ENCODE data around the gene RFX6.

RFX6 gene

GRCh38 chr6:116895935-116896334, 18.9 kb downstream of the RFX6 start:
- Histone ChIP-seq H3K4me3 (ENCODE audit: low read length in 2 of 2) (no peak overlapping the region), H3K27ac (ENCODE audit: low read length) (no peak overlapping the region), H3K9ac (ENCODE audit: low read length in 2 of 2) (no peak overlapping the region), H3K9me3 (ENCODE audit: control insufficient read depth in 2 of 2, low read length in 2 of 2) (no peaks in the 10 kb centered on the region), H3K36me3 (ENCODE audit: control insufficient read depth in 2 of 2, insufficient read depth in 2 of 2, low read length in 2 of 2) (no peaks in the 10 kb centered on the region), H3K27me3 (ENCODE audit: control insufficient read depth in 1 of 2, insufficient read depth in 2 of 2, low read length in 2 of 2) (no peaks in the 10 kb centered on the region), H3K4me1 (ENCODE audit: control insufficient read depth, insufficient read depth, low read length) (no peaks in the 10 kb centered on the region)

DNA sequence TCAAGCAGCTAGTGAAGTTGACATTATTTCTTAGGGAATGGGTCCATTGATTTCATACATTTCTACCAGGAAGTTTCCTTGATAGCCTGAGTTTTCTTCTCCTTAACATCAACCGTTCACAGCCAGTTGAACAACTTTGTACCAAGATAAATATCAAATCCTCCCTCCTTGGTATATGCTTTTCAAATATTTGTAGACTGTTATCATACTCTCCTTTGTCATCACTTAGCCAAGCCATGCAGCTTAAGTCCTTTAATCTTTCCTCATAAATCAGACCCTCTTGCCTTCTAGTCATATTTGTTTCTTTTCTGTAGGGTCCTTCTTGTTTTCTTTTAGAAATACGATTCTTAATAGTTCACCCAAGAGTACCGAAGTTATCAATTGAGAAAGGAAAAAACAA, 25.6 kb downstream of the RFX6 start:
- Histone ChIP-seq H3K9ac (ENCODE audit: low read length in 2 of 2) (no peak overlapping the region), H3K4me3 (ENCODE audit: low read length in 2 of 2) (no peak overlapping the region), H3K36me3 (ENCODE audit: control insufficient read depth in 2 of 2, insufficient read depth in 2 of 2, low read length in 2 of 2) (no peaks in the 10 kb centered on the region)

DNA sequence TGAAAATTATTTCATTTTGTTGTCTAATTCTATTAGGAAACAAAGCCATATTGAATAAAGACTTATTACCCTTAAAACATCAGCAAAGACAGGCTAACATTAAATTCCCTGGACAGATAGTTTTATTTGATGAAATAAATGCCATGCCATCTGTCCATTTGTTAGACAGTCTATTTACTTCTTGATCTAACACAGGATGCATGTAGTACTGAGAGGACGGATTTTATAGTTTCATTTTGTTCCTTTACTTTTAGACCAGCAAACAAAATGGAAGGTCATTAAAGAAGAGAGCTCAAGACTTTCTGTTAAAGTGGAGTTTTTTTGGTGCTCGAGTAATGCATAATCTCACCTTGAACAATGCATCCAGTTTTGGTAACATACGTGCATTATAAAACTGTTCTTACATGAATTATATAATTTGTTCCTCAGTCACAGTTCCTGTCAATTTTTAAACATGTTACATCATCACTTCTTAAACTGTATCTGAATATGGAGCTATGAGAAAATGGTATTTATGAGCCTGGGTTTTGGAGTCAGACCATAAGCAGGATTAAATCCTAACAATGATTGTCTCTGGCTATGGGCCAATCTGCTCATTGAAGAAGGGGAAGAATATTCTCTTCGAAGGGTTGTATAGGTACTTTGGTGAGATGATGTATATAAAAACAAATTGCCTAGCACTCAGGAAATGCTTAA, 46.0 kb downstream of the RFX6 start:
- no peaks in the 10 kb centered on the region for H3K27me3 ChIP-seq (ENCODE audit: control insufficient read depth in 1 of 2, insufficient read depth in 2 of 2, low read length in 2 of 2)
- no peak overlapping the region for H3K27ac ChIP-seq (ENCODE audit: low read length)
- no peak overlapping the region for H3K4me3 ChIP-seq (ENCODE audit: low read length in 2 of 2)
- no peaks in the 10 kb centered on the region for H3K4me1 ChIP-seq (ENCODE audit: control insufficient read depth, insufficient read depth, low read length)
- H3K9ac ChIP-seq (ENCODE audit: low read length in 2 of 2): no peak overlapping the region
- no peaks in the 10 kb centered on the region for H3K36me3 ChIP-seq (ENCODE audit: control insufficient read depth in 2 of 2, insufficient read depth in 2 of 2, low read length in 2 of 2)
- H3K9me3 ChIP-seq (ENCODE audit: control insufficient read depth in 2 of 2, low read length in 2 of 2): no peaks in the 10 kb centered on the region

More for the DNA sequence above, 25.6 kb downstream of the RFX6 start:
- no peaks in the 10 kb centered on the region for H3K9me3 ChIP-seq (ENCODE audit: control insufficient read depth in 2 of 2, low read length in 2 of 2)
- no peak overlapping the region for H3K27ac ChIP-seq (ENCODE audit: low read length)
- H3K27me3 ChIP-seq (ENCODE audit: control insufficient read depth in 1 of 2, insufficient read depth in 2 of 2, low read length in 2 of 2): no peaks in the 10 kb centered on the region
- H3K4me1 ChIP-seq (ENCODE audit: control insufficient read depth, insufficient read depth, low read length): no peaks in the 10 kb centered on the region

DNA sequence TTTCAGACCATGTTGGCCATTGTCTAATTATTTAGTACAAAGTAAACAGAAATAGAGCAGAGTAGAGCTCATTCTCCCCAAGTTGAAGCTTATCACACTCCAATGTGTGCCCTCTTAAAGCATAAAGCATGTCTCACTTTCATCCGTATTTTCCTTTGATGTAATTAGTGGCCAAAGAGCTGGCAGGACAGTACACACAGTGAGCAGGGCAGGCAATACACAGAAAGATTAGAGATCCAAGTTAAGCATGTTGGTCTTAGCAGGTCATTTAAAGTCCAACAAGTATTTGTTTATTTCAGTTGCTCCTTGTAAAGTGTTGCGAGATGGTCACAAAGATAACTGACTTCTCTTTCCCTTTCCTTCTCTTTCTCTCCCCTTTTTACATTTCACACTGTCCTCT, 47.2 kb downstream of the RFX6 start:
- Histone ChIP-seq H3K9ac (ENCODE audit: low read length in 2 of 2) (no peak overlapping the region), H3K9me3 (ENCODE audit: control insufficient read depth in 2 of 2, low read length in 2 of 2) (no peaks in the 10 kb centered on the region)

DNA sequence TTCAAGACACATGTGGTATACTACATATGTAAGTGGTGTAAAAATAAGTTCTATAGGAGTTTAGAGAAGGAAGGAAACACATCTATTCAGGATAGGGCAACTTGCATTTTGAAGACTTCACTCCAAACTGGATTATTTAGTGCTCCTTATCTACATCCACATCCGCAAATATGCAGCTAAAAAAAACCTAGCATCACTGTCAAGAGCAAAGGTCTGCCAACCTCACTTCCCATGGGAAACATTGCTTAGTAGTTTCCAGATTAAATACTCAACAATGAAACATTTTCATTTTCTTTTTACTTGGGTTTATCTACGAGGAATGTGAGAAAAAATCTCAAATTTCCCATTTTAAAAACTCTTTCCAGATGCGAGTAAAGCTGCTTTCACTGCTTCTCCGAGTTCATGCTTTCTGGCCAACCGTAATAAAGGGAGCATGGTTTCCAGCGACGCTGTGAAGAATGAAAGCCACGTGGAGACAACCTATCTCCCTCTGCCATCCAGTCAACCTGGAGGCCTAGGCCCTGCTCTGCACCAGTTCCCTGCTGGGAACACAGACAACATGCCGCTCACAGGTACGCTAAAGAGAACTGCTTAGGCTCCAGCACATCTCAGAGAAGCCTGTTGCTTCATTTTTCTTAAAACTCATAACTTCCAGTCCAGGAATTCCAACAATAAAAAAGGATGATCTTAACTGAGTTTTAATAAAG, 48.2 kb downstream of the RFX6 start:
- Histone ChIP-seq H3K36me3 (ENCODE audit: control insufficient read depth in 2 of 2, insufficient read depth in 2 of 2, low read length in 2 of 2) (no peaks in the 10 kb centered on the region), H3K9ac (ENCODE audit: low read length in 2 of 2) (no peak overlapping the region), H3K27me3 (ENCODE audit: control insufficient read depth in 1 of 2, insufficient read depth in 2 of 2, low read length in 2 of 2) (no peaks in the 10 kb centered on the region), H3K9me3 (ENCODE audit: control insufficient read depth in 2 of 2, low read length in 2 of 2) (no peaks in the 10 kb centered on the region), H3K27ac (ENCODE audit: low read length) (no peak overlapping the region), H3K4me3 (ENCODE audit: low read length in 2 of 2) (no peak overlapping the region), H3K4me1 (ENCODE audit: control insufficient read depth, insufficient read depth, low read length) (no peaks in the 10 kb centered on the region)

More for the DNA sequence above, 47.2 kb downstream of the RFX6 start:
- Histone ChIP-seq H3K27me3 (ENCODE audit: control insufficient read depth in 1 of 2, insufficient read depth in 2 of 2, low read length in 2 of 2) (no peaks in the 10 kb centered on the region), H3K4me1 (ENCODE audit: control insufficient read depth, insufficient read depth, low read length) (no peaks in the 10 kb centered on the region), H3K36me3 (ENCODE audit: control insufficient read depth in 2 of 2, insufficient read depth in 2 of 2, low read length in 2 of 2) (no peaks in the 10 kb centered on the region), H3K27ac (ENCODE audit: low read length) (no peak overlapping the region), H3K4me3 (ENCODE audit: low read length in 2 of 2) (no peak overlapping the region)

DNA sequence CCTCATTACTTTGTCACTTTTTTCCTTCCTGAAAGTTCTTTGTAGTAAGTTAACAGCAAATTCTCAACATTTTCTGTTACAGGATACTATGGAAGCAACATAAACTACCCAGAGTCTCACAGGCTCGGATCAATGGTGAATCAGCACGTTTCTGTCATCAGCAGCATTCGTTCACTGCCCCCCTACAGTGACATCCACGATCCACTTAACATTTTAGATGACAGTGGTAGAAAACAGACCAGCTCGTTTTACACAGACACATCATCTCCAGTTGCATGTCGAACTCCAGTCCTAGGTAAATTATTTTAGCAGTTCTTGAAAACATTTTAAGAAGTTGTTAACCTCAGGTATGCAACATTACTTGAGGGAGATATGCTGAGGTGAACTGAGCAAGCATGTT, 51.6 kb downstream of the RFX6 start:
- Histone ChIP-seq H3K4me3 (ENCODE audit: low read length in 2 of 2) (no peak overlapping the region), H3K9ac (ENCODE audit: low read length in 2 of 2) (no peak overlapping the region), H3K9me3 (ENCODE audit: control insufficient read depth in 2 of 2, low read length in 2 of 2) (no peaks in the 10 kb centered on the region), H3K27ac (ENCODE audit: low read length) (no peak overlapping the region), H3K4me1 (ENCODE audit: control insufficient read depth, insufficient read depth, low read length) (no peaks in the 10 kb centered on the region), H3K27me3 (ENCODE audit: control insufficient read depth in 1 of 2, insufficient read depth in 2 of 2, low read length in 2 of 2) (no peaks in the 10 kb centered on the region), H3K36me3 (ENCODE audit: control insufficient read depth in 2 of 2, insufficient read depth in 2 of 2, low read length in 2 of 2) (no peaks in the 10 kb centered on the region)

DNA sequence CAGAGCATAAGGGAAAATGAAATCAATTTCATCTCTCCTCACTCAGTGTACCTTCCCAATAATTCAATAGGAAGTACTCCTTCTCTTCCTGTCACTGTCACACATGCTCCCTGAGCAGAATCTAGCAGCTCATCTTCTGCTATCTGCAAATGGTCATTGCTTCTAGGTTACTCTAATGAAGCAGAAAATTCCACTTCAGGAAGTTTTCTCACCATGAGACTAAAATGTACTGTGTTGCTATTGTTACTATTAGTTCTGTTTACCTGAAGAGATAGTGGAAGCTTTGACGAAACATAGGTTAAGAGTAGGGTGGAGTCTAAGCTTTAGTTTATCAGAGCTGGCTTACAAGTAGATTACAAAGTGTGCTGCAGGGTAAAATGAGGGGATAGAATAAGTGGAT, 52.8 kb downstream of the RFX6 start:
- Histone ChIP-seq H3K27ac (ENCODE audit: low read length) (no peak overlapping the region), H3K36me3 (ENCODE audit: control insufficient read depth in 2 of 2, insufficient read depth in 2 of 2, low read length in 2 of 2) (no peaks in the 10 kb centered on the region), H3K9me3 (ENCODE audit: control insufficient read depth in 2 of 2, low read length in 2 of 2) (no peaks in the 10 kb centered on the region), H3K27me3 (ENCODE audit: control insufficient read depth in 1 of 2, insufficient read depth in 2 of 2, low read length in 2 of 2) (no peaks in the 10 kb centered on the region), H3K9ac (ENCODE audit: low read length in 2 of 2) (no peak overlapping the region), H3K4me1 (ENCODE audit: control insufficient read depth, insufficient read depth, low read length) (no peaks in the 10 kb centered on the region), H3K4me3 (ENCODE audit: low read length in 2 of 2) (no peak overlapping the region)

DNA sequence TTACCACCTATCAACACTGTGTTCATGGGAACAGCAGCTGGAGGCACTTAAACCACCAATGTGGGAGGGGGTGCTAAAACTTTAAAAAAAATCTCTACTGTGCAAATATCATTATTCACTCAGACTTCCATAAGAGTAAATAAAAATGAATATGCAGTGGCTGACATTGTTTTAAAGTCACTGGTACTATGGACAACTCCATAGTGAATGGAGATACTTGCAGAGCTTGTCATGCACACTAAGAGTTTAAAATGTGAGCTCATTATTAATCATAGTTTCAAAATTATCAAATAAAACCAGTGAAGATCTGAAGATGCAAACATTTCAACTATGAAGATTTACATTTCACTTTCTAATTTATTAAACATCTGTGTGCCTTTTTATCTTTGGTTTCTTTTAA, 54.4 kb downstream of the RFX6 start:
- Histone ChIP-seq H3K36me3 (ENCODE audit: control insufficient read depth in 2 of 2, insufficient read depth in 2 of 2, low read length in 2 of 2) (no peaks in the 10 kb centered on the region), H3K27me3 (ENCODE audit: control insufficient read depth in 1 of 2, insufficient read depth in 2 of 2, low read length in 2 of 2) (no peaks in the 10 kb centered on the region), H3K9me3 (ENCODE audit: control insufficient read depth in 2 of 2, low read length in 2 of 2) (no peaks in the 10 kb centered on the region), H3K27ac (ENCODE audit: low read length) (no peak overlapping the region), H3K4me3 (ENCODE audit: low read length in 2 of 2) (no peak overlapping the region), H3K4me1 (ENCODE audit: control insufficient read depth, insufficient read depth, low read length) (no peaks in the 10 kb centered on the region), H3K9ac (ENCODE audit: low read length in 2 of 2) (no peak overlapping the region)

- no peak overlapping the region for H3K9ac ChIP-seq (ENCODE audit: low read length in 2 of 2)
- no peak overlapping the region for H3K4me3 ChIP-seq (ENCODE audit: low read length in 2 of 2)
- H3K36me3 ChIP-seq (ENCODE audit: control insufficient read depth in 2 of 2, insufficient read depth in 2 of 2, low read length in 2 of 2): no peaks in the 10 kb centered on the region
- no peaks in the 10 kb centered on the region for H3K27me3 ChIP-seq (ENCODE audit: control insufficient read depth in 1 of 2, insufficient read depth in 2 of 2, low read length in 2 of 2)
- H3K4me1 ChIP-seq (ENCODE audit: control insufficient read depth, insufficient read depth, low read length): no peaks in the 10 kb centered on the region
- no peak overlapping the region for H3K27ac ChIP-seq (ENCODE audit: low read length)
- no peaks in the 10 kb centered on the region for H3K9me3 ChIP-seq (ENCODE audit: control insufficient read depth in 2 of 2, low read length in 2 of 2)
Observed at GRCh38 chr6:116932496-116932895, 55.5 kb downstream of the RFX6 start.

DNA sequence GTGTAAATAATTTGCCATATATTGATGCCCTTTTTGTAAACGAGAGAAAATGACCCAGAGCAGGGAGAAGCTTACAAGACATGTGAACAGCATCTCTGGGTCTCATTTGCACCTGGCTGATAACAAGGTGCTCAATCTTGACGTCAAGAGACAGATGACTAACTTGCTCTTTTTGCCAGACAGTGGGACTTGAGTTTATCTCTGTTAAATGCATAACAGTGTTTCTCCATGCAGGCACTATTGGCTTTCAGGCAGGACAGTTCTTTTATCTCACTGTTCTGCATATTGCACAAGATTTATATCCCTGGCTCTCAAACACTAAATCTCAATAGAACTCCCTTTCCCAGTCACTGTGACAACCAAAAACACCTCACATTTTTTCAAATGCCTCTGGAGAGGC, 56.4 kb downstream of the RFX6 start:
- H3K4me3 ChIP-seq (ENCODE audit: low read length in 2 of 2): no peak overlapping the region
- no peak overlapping the region for H3K27ac ChIP-seq (ENCODE audit: low read length)
- H3K4me1 ChIP-seq (ENCODE audit: control insufficient read depth, insufficient read depth, low read length): no peaks in the 10 kb centered on the region
- no peak overlapping the region for H3K9ac ChIP-seq (ENCODE audit: low read length in 2 of 2)
- H3K36me3 ChIP-seq (ENCODE audit: control insufficient read depth in 2 of 2, insufficient read depth in 2 of 2, low read length in 2 of 2): no peaks in the 10 kb centered on the region
- no peaks in the 10 kb centered on the region for H3K9me3 ChIP-seq (ENCODE audit: control insufficient read depth in 2 of 2, low read length in 2 of 2)
- no peaks in the 10 kb centered on the region for H3K27me3 ChIP-seq (ENCODE audit: control insufficient read depth in 1 of 2, insufficient read depth in 2 of 2, low read length in 2 of 2)

DNA sequence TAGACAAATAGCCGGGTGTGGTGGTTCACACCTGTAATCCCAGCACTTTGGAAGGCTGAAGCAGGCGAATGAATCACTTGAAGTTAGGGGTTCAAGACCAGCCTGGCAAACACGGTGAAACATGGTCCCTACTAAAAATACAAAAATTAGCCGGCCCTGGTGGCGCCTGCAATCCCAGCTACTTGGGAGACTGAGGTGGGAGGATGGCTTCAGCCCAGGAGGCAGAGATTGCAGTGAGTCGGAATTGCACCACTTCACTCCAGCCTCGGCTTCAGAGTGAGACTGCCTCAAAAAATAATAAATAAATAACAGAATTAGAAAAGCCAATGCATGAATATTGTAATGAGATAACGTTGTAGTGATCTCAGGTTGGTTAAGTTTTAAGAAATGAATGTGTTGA, 61.3 kb downstream of the RFX6 start:
- H3K4me3 ChIP-seq (ENCODE audit: low read length in 2 of 2): no peak overlapping the region
- H3K4me1 ChIP-seq (ENCODE audit: control insufficient read depth, insufficient read depth, low read length): no peaks in the 10 kb centered on the region
- H3K27ac ChIP-seq (ENCODE audit: low read length): no peak overlapping the region
- no peaks in the 10 kb centered on the region for H3K36me3 ChIP-seq (ENCODE audit: control insufficient read depth in 2 of 2, insufficient read depth in 2 of 2, low read length in 2 of 2)
- H3K9ac ChIP-seq (ENCODE audit: low read length in 2 of 2): no peak overlapping the region
- no peaks in the 10 kb centered on the region for H3K9me3 ChIP-seq (ENCODE audit: control insufficient read depth in 2 of 2, low read length in 2 of 2)
- no peaks in the 10 kb centered on the region for H3K27me3 ChIP-seq (ENCODE audit: control insufficient read depth in 1 of 2, insufficient read depth in 2 of 2, low read length in 2 of 2)
